NCI-H82 (cell line): ENCODE results near the gene HOXB6.

ENCODE experiments used
- DNase-seq: peaks from one replicate; lab custom pipeline; 2025; lab: John Stamatoyannopoulos, UW

Gene HOXB6

DNA sequence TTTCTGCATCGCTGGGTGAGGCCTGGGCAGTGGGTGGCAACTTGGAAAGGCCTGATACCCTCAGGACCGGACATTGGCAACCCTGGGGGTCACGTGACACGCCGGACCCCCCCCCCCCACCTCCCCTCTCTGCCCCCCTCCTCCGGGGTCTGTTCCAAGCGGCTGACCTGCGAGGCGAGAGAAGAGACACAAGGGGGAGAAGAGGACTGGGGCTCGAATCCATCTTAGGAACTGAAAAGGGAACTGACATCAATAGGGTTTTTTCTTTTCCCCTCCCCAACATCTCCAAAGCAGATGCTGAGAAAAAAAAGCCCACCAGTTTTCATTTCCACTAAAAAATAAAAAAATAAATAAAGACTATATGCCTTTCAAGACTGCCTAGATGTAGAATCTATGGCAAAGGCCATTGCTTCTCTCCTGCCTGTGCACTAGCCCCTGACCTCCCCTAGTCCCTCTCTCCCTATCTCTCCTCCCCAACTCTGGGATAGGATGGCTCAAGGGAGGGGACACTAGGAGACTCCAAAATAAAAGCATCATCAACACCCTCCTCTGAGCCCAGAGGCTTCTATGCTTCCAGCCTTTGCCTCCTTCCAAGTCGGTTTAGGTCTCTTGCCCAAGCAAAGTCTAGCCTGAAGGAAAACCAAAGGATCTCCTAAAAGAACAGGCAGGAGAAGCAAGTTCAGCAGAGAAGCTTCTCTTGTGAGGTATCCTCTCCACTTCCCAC, 52.2 kb downstream of the HOXB6 start:
- no peak for DNase-seq

DNA sequence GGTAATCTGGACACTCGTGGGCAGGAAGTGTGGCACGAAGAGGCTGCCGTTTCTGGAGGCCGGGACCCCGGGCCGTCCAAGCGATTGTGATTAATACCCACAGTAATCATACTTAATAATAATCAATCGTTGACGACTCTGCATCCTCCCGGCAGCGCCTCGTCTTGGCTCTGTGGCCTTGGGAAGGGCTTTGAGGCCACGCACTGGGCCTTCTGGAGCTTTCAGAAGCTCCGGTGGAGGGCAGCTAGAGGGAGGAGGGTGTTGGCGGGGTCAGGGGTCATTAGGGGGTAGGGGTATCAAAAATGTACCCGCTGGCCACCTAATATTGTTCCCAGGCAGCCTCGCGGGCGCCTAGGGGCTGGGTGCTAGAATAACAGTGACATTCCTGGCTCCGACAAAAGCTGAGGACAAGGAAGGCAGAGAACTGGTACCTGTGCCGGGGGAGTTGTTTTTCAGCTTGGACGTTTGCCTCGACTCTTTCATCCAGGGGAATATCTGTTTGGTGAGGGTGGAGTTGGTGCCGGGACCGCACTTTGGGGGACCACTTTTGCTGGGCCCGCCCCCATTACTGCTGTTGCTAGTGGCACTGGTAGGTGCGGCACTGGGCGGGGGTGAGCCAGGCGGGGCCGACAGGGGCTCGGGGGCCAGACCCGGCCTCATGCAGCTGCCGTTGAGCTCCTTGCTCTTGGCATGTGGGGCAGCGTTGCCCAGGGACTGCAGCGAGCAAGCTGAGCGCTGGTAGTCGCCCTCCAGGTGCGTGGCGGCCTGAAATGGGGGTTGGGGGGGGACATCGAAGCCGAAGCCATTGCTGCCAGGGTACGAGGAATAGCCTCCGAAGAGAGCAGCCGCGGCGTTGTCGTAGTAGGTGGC, 53.0 kb downstream of the HOXB6 start:
- DNase-seq: no peak

DNA sequence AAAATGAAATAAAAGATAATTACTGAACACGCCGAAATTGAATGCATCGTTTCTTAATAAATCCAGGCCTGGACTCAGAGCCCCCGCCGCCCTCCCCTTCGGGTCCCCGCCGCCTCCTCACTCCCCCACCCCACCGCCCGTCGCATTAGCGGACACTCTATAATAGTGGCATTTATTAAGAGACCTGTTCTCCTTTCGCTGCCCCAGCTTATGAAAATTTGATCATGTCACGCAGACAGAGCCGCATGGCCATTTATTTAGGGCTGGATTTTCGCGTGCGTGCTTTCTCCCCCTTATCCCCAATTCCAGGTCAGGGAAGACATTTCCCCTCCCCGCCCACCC, 53.6 kb downstream of the HOXB6 start:
- DNase-seq: no peak

DNA sequence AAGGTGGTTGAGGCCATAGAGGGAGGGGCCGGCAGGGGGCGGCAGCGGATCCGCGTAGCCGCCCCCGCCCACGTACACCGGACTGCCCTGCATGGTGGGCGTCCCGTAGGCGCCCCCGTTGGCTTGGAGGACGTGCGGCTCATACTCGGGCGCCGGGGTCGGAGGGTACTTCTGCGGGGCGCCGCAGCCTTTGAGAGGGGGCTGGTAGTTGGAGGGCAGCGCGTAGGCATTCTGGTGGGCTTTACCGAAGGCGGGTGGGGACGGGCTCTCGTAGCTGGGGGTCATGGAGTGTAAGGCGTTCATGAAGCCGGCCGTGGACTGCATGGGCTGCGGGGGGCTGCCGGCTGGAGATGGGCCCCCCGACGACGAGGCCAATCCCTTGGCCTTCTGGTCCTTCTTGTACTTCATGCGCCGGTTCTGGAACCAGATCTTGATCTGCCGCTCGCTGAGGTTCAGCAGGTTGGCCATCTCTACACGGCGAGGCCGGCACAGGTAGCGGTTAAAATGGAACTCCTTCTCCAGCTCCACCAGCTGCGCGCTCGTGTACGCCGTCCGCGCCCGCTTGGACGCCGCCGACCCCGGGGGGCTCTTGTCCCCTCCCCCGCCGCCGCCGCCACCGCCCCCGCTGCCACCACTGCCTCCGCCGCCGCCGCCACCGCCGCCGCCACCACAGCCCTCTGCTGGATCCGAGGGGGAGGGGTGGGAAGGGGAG, 54.1 kb downstream of the HOXB6 start:
- DNase-seq: no peak

DNA sequence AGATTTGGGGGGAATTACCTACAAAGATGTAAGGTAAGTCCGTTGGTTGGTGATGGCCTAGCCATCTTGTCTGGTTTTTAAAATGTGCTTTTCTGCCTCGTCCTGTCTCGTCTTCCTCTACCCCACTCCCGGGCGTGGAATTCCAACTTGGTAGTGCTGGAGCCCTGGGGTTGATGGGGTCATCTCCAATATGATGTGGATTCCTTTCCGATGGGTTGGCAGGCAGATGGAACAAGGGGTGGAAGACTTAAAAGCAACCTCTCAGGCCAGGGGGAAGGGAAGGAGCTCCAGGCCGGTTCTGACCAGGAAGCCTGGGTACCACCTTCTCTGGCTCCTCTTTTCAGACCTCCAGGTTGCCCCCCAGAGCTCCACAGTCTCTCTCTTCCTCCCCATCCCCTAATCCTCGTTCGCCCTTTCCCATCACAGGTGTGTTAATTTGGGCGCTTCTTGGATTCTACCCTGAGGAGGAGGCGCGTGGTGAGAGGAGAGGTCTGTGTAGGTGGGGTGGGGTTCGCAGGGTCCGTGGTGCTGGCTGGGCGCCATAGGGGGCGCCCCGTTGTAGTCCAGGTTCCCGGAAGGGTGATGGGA, 54.8 kb downstream of the HOXB6 start:
- DNase-seq: no peak

DNA sequence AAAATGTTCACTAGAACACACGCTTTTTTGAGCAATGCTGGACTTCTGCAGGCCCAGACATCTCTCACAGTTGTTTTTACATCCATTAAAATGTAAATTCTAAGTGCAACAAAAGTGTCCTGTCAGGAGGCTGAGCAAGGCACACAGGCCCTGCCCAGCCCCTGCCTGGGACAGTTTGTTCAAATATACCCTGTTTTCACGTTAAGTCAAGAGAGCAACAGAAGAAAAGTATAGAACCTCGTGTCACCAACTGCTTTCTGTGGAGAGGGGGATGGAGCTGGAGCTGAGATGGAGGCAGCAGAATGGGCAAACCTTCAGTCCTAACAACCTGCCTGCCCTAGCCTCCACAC, 55.5 kb downstream of the HOXB6 start:
- no peak for DNase-seq

DNA sequence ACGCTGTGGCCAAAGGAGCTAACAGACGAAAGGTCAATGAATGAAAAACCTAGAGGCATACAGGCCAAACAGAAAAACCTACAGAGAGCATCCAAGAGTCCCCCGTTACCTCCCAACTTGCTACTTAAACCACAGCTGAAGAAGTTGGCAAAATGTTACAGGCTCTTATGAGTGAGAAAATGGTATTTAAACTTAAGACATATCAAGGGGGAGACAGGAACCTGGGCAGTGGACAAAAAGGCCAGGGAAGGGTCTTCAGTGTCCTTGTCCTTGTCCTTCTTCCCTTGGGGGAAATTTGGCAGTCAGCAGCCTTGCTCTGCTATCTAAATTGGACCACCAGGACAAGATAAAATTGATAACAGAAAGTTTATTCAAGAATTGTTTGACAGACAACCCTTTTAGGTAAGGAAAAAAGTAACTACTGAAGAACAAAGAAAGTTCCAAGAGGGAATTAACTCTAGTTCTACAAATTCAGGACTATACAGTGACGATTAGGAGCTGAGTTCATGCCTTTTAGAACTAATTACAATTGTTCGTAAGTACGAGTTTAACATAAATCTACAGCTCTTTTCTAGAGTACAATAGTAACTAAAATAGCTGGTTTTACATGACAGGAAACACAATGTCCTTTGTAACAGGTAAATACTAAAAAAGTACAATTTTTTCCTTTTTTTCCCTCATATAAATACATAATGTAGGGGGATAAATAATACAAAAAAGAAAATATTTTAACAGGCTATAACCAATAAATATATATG, 56.1 kb downstream of the HOXB6 start:
- no peak for DNase-seq

DNA sequence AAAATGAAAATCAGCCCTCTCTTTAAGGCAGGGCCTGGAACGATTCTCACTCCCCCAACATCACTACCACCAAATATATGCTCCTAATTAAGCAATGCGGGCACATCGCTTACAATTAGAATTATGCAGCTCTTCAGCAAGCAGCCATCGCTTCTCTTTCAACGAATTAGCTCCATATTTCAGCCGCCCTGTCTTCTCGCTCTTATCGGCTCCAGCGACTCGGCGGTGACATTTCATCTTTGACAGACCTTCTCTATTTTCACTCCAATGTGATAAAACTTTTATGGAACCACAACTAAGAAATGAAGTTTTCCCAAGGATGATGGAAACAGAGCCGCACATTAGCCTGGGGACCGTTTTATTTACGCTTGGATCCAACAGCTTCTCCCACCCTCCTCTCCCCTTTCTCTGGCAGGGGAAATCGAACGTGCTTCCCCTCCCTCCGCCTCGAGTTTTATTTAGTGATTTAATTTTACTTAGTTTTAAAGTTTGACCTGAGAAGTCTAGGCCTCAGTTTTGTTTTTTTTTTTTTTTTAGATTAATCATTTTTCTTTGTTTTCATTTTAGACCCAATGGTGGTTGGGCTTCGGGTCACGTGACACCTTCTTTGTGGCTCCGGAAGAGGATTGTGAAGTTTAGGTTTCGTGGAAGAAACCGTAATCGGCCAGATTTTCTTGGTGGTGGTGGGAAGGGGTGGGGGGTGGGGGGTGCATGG, 56.8 kb downstream of the HOXB6 start:
- no peak for DNase-seq

DNA sequence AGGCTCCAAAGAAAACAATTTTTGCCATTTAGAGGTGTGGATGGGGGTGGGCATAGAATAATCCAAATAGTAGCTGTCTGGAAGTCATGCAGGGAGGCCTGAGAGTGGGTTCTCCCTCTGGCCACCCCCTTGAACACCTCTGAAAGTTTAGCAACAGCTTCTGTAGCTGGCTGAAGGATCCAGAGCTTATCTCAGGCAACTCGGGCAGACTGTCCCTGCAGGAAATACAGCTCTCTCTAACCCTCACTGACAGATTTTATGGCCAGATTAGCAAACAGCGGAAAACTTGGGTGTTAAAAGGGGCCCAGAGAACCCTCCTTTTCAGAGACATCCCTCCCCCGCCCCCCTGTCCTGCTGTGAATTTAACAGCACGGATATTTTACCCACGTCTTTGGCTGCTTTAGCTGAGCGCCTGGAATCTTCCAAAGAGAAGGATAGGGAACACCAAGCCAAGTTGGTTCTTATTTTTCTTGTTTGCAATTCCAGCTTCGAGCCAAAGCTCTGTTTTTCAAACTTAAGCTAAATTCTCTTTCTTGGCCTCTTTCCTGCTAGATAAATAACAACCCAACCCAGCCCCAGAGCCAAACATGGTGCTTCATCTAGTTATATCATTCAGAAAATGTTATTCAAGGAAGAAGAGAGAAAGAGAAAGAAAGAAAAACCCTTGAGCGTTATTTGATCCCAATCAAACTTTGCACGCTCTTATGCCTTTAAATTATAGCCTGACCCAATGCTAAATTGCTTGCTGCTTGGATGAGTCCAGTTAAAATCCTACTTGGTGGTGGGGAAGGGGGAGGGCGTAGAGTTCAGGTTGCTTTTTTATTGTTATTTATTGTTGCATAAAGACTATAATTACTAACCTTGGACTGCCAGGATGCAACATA, 57.6 kb downstream of the HOXB6 start:
- DNase-seq: no peak

DNA sequence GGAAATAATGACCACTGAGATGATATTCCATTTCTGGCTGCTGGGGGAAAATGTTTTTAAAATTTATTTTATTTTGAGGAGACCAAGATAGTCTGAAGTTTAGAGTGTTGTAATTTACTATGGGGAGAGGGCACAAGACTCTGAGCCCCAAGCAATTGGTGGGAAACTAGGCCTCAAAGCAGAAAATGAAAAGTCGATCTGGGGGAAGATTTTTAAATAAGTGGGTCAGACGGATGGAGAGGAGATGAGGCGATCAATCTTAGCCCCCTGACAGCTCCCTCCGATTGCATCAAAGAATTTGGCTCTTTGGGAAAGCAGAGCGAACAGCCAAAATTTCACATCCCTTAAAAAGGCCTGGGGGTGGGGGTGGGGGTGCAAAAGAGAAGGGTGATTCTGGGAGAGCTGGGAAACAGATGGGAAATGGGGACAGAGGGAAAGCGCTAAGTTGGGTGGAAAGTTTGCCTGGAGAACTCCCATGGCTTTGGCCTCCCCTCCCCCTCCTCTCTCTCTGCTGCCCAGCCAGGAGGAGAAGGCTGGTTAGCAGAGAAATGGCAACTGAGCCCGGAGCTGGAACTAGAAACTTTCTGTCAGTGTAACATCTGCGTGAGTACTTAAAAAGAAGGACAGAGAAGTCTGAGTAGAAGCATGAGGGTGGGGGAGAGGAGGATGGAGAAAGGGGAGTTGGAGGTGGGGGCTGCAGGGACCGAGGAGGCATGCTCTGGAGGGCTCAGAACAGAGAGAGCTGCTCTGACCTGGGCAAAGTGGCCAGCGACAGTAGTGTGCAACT, 58.5 kb downstream of the HOXB6 start:
- no peak for DNase-seq
